Measurements from ENCODE around the gene NRXN2. TPM values are rescaled to one million over a fixed set of nuclear protein-coding genes. Genes with fewer than 3 reads are reported as not detected.

The NRXN2 gene
- total RNA-seq, 1 experiment from 2014 or later: 0.15 TPM

DNA sequence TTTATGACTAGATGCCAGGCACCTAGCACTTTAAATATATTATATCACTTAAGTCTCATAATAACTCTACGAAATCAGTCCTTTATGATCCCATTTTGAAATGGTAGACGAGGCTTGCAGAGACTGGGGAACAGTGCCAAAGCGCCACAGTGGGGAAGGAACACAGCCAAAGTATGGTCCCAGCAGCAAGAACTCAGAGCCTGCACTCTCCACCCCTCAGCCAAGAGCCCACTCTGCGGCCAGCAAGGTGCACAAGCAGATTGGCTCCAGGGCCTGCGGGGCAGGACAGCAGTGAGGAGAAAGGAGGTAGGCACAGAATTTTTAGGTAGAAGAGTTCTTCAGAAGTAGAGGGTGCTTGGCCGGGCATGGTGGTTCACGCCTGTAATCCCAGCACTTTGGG, 61.4 kb downstream of the NRXN2 start:
- Histone ChIP-seq H3K36me3 (ENCODE audit: control insufficient read depth, insufficient read depth, low read length) (no peaks in the 10 kb centered on the region), H3K27me3 (ENCODE audit: control insufficient read depth, insufficient read depth, low read length) (no peaks in the 10 kb centered on the region), H3K4me3 (ENCODE audit: low read depth in 2 of 2, low read length in 2 of 2) (no peak overlapping the region), H3K27ac (ENCODE audit: low read length) (no peak overlapping the region), H3K9me3 (ENCODE audit: control insufficient read depth, insufficient read depth, low read depth, low read length) (no peaks in the 10 kb centered on the region), H3K4me1 (ENCODE audit: control insufficient read depth, insufficient read depth, low read length) (no peaks in the 10 kb centered on the region)
- in situ Hi-C loops (cut with HindIII; ENCODE audit: low pct_unique_long_range_greater_than_20kb, low sequenced_read_pairs) (no loop called here), intact Hi-C loops (cut with micrococcal nuclease; ENCODE audit: unreplicated experiment) (no loop called here)
- no TSS peak for BruUV-seq (replicated peaks)
- no peak for TF ChIP-seq SIN3A (IDR thresholded peaks at IDR 0.05; ENCODE audit: borderline replicate concordance, insufficient read depth, low read depth, low read length)
- TF ChIP-seq, protein P1, sequence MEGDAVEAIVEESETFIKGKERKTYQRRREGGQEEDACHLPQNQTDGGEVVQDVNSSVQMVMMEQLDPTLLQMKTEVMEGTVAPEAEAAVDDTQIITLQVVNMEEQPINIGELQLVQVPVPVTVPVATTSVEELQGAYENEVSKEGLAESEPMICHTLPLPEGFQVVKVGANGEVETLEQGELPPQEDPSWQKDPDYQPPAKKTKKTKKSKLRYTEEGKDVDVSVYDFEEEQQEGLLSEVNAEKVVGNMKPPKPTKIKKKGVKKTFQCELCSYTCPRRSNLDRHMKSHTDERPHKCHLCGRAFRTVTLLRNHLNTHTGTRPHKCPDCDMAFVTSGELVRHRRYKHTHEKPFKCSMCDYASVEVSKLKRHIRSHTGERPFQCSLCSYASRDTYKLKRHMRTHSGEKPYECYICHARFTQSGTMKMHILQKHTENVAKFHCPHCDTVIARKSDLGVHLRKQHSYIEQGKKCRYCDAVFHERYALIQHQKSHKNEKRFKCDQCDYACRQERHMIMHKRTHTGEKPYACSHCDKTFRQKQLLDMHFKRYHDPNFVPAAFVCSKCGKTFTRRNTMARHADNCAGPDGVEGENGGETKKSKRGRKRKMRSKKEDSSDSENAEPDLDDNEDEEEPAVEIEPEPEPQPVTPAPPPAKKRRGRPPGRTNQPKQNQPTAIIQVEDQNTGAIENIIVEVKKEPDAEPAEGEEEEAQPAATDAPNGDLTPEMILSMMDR (IDR thresholded peaks at IDR 0.05): no peak
- no peak for TF ChIP-seq POLR2AphosphoS5 (IDR thresholded peaks at IDR 0.05; ENCODE audit: low read depth, low read length)
- TF ChIP-seq, protein P2, sequence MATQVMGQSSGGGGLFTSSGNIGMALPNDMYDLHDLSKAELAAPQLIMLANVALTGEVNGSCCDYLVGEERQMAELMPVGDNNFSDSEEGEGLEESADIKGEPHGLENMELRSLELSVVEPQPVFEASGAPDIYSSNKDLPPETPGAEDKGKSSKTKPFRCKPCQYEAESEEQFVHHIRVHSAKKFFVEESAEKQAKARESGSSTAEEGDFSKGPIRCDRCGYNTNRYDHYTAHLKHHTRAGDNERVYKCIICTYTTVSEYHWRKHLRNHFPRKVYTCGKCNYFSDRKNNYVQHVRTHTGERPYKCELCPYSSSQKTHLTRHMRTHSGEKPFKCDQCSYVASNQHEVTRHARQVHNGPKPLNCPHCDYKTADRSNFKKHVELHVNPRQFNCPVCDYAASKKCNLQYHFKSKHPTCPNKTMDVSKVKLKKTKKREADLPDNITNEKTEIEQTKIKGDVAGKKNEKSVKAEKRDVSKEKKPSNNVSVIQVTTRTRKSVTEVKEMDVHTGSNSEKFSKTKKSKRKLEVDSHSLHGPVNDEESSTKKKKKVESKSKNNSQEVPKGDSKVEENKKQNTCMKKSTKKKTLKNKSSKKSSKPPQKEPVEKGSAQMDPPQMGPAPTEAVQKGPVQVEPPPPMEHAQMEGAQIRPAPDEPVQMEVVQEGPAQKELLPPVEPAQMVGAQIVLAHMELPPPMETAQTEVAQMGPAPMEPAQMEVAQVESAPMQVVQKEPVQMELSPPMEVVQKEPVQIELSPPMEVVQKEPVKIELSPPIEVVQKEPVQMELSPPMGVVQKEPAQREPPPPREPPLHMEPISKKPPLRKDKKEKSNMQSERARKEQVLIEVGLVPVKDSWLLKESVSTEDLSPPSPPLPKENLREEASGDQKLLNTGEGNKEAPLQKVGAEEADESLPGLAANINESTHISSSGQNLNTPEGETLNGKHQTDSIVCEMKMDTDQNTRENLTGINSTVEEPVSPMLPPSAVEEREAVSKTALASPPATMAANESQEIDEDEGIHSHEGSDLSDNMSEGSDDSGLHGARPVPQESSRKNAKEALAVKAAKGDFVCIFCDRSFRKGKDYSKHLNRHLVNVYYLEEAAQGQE (IDR thresholded peaks at IDR 0.05; ENCODE audit: insufficient read depth in 1 of 2, low read depth in 2 of 2, low read length in 1 of 2): no peak
- TF ChIP-seq TCF7L2 (IDR thresholded peaks at IDR 0.05; ENCODE audit: low read depth, low read length): no peak
- ChIA-PET CTCF (no interaction called here), POLR2A (no interaction called here)
- DNase-seq (ENCODE audit: low read depth, low spot score): no peak
- ATAC-seq: no peak

DNA sequence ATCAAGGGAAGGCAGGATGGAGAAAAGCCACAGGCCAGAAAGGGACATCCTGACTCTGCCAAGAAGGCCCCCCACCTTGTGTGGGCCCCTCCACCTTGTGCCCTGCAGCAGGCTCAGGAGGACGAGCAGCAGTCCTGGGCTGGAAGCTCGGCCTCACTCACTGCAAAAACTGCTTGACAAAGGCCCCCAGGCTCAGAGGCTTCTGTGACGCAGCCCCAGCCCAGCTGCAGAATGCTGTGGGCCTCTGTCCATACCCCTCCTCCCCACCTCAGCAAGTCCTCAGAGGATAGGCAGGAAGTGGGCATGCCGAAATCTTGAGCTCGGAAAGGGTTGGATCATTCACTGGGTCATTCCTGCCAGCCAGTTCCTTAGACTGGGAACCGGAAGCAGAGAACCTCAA, 61.9 kb downstream of the NRXN2 start:
- CTCF ChIA-PET: no interaction called here

DNA sequence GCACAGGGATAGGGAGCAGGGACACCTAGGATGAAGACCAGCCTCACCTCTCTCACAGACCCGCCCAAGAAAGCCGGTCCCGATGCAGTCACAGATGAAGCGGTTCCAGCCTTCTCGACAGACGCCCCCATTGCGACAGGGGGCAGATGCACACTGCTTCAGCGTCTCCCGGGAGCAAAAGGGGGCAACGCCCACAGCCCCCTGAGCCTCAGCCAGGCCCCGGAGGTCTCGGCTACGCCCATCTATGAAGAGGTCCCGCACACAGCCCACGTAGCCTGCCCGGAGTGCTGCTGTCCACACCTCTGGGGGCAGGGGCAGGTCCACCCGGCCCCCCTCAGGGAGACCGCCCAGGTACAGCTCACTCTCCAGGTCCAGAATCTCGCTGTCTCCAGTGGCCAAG, 62.3 kb downstream of the NRXN2 start:
- no peak overlapping the region for H3K27ac ChIP-seq (ENCODE audit: low read length)
- H3K36me3 ChIP-seq (ENCODE audit: control insufficient read depth, insufficient read depth, low read length): no peaks in the 10 kb centered on the region
- no peak overlapping the region for H3K4me3 ChIP-seq (ENCODE audit: low read depth in 2 of 2, low read length in 2 of 2)
- TF ChIP-seq, protein P1 (IDR thresholded peaks at IDR 0.05): no peak
- TF ChIP-seq SIN3A (IDR thresholded peaks at IDR 0.05; ENCODE audit: borderline replicate concordance, insufficient read depth, low read depth, low read length): no peak
- TF ChIP-seq, protein P2 (IDR thresholded peaks at IDR 0.05; ENCODE audit: insufficient read depth in 1 of 2, low read depth in 2 of 2, low read length in 1 of 2): no peak
- no peak for TF ChIP-seq TCF7L2 (IDR thresholded peaks at IDR 0.05; ENCODE audit: low read depth, low read length)
- POLR2A ChIA-PET: no interaction called here
- ATAC-seq (no peak), DNase-seq (ENCODE audit: low read depth, low spot score) (no peak)
- in situ Hi-C loops (cut with HindIII; ENCODE audit: low pct_unique_long_range_greater_than_20kb, low sequenced_read_pairs) (no loop called here), intact Hi-C loops (cut with micrococcal nuclease; ENCODE audit: unreplicated experiment) (no loop called here)
- H3K9me3 ChIP-seq (ENCODE audit: control insufficient read depth, insufficient read depth, low read depth, low read length): no peaks in the 10 kb centered on the region
- no peaks in the 10 kb centered on the region for H3K4me1 ChIP-seq (ENCODE audit: control insufficient read depth, insufficient read depth, low read length)
- CTCF ChIA-PET: interaction anchor here (1.4 kb wide), 1 partner anchor 10 kb away, joined by 5 read pairs; no protein-coding TSS in a partner anchor
- BruUV-seq (replicated peaks): no TSS peak
- no peaks in the 10 kb centered on the region for H3K27me3 ChIP-seq (ENCODE audit: control insufficient read depth, insufficient read depth, low read length)

More for the DNA sequence above, 61.9 kb downstream of the NRXN2 start:
- POLR2A ChIA-PET: no interaction called here
- Histone ChIP-seq H3K4me1 (ENCODE audit: control insufficient read depth, insufficient read depth, low read length) (no peaks in the 10 kb centered on the region), H3K27me3 (ENCODE audit: control insufficient read depth, insufficient read depth, low read length) (no peaks in the 10 kb centered on the region), H3K4me3 (ENCODE audit: low read depth in 2 of 2, low read length in 2 of 2) (no peak overlapping the region), H3K36me3 (ENCODE audit: control insufficient read depth, insufficient read depth, low read length) (no peaks in the 10 kb centered on the region), H3K9me3 (ENCODE audit: control insufficient read depth, insufficient read depth, low read depth, low read length) (no peaks in the 10 kb centered on the region), H3K27ac (ENCODE audit: low read length) (no peak overlapping the region)
- no peak for TF ChIP-seq SIN3A (IDR thresholded peaks at IDR 0.05; ENCODE audit: borderline replicate concordance, insufficient read depth, low read depth, low read length)
- in situ Hi-C loops (cut with HindIII; ENCODE audit: low pct_unique_long_range_greater_than_20kb, low sequenced_read_pairs) (no loop called here), intact Hi-C loops (cut with micrococcal nuclease; ENCODE audit: unreplicated experiment) (no loop called here)
- DNase-seq (ENCODE audit: low read depth, low spot score): no peak
- ATAC-seq: peak; percentile 15; the same call in 1 of the 2 replicates
- BruUV-seq (replicated peaks): no TSS peak
